Stimulated activated naive B cell treated with anti-CD40 and anti-IgM and Interleukin-4, amounts not matched to agents 10 μg/mL and 1 μg/mL and 100 μg/mL, for 72 hours (primary cell): Measurements from ENCODE around the gene MACROD2.

Experiments
- ATAC-seq, 2 donors: fragments of 150-1000 bp; cut with Tn5 transposase; replicated peaks; 2 replicates each; pipeline ENCODE4 v1.10.0; 2021; ENCODE audit warnings: moderate library complexity in 1 of 2
- DNase-seq: peaks from one replicate; pipeline ENCODE4 v3.0.0; 2021
- H3K27ac Mint-ChIP-seq: one replicate; pipeline ENCODE4 v1.8.0; 2022; ENCODE audit warnings: mild to moderate bottlenecking, mixed read lengths
- H3K27me3 Mint-ChIP-seq, 2 donors: one replicate each; pipeline ENCODE4 v1.8.0; 2022; ENCODE audit warnings: mixed read lengths in 2 of 2
- H3K36me3 Mint-ChIP-seq, 2 donors: one replicate each; pipeline ENCODE4 v1.8.0; 2022; ENCODE audit warnings: mixed read lengths in 2 of 2, mild to moderate bottlenecking in 1 of 2
- H3K4me1 Mint-ChIP-seq, 2 donors: one replicate each; pipeline ENCODE4 v1.8.0; 2022; ENCODE audit warnings: mixed read lengths in 2 of 2, mild to moderate bottlenecking in 1 of 2
- H3K4me3 Mint-ChIP-seq, 2 donors: one replicate each; pipeline ENCODE4 v1.8.0; 2022; ENCODE audit warnings: mild to moderate bottlenecking in 2 of 2, mixed read lengths in 2 of 2, moderate library complexity in 1 of 2
- H3K9me3 Mint-ChIP-seq, 2 donors: one replicate each; pipeline ENCODE4 v1.8.0; 2022; ENCODE audit warnings: mixed read lengths in 2 of 2, mild to moderate bottlenecking in 1 of 2

MACROD2 gene

GRCh38 chr20:15832512-15832911 lies 1837.2 kb downstream of the MACROD2 start:
- H3K36me3 Mint-ChIP-seq = no peaks in the 10 kb centered on the region
- H3K4me1 Mint-ChIP-seq = peaks cover 2 to 9% of the 10 kb centered on the region in 2 donors
- H3K4me3 Mint-ChIP-seq = no peak overlapping the region
- H3K9me3 Mint-ChIP-seq = no peaks in the 10 kb centered on the region
- ATAC-seq = no peak
- no peak for DNase-seq
- H3K27me3 Mint-ChIP-seq = peaks cover 5 to 9% of the 10 kb centered on the region in 2 donors
- H3K27ac Mint-ChIP-seq = no peak overlapping the region

GRCh38 chr20:15834857-15835256 lies 1839.5 kb downstream of the MACROD2 start:
- peaks cover 4 to 9% of the 10 kb centered on the region in 2 donors for H3K4me1 Mint-ChIP-seq
- H3K4me3 Mint-ChIP-seq = no peak overlapping the region
- no peak for DNase-seq
- H3K27me3 Mint-ChIP-seq = peaks cover under 1 to 5% of the 10 kb centered on the region in 2 donors
- H3K27ac Mint-ChIP-seq = no peak overlapping the region
- H3K9me3 Mint-ChIP-seq = no peaks in the 10 kb centered on the region
- H3K36me3 Mint-ChIP-seq = no peaks in the 10 kb centered on the region
- ATAC-seq = no peak

DNA sequence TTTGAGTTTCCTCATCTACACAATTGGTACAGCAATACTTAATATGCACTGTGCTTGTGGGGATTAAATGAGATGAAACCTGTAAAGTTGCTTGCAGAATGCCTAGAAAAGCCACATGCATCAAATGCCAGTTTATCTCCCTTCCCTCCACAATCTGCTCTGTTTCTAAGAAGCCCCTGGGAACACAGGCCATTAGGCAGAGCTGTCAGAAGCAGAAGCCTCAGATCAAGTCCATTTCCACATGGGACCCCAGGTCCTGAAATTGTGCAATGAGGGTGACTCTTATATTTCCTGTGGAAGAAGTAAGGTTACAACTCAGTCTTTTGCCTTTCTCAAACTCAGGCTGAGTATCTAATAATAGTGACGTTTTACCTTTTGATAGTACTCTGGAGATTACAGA lies 1840.5 kb downstream of the MACROD2 start:
- no peak overlapping the region for H3K4me3 Mint-ChIP-seq
- H3K9me3 Mint-ChIP-seq = no peaks in the 10 kb centered on the region
- peaks cover 4 to 9% of the 10 kb centered on the region in 2 donors for H3K4me1 Mint-ChIP-seq
- no peaks in the 10 kb centered on the region for H3K36me3 Mint-ChIP-seq
- H3K27me3 Mint-ChIP-seq = peaks cover 0 to 5% of the 10 kb centered on the region in 2 donors
- no peak for DNase-seq
- no peak for ATAC-seq
- no peak overlapping the region for H3K27ac Mint-ChIP-seq

GRCh38 chr20:15836634-15837033 lies 1841.3 kb downstream of the MACROD2 start:
- DNase-seq = no peak
- H3K4me3 Mint-ChIP-seq = no peak overlapping the region

GRCh38 chr20:15837563-15837962 lies 1842.2 kb downstream of the MACROD2 start:
- Mint-ChIP-seq H3K27me3 (peaks cover 0 to 5% of the 10 kb centered on the region in 2 donors), H3K4me3 (no peak overlapping the region), H3K4me1 (peaks cover 10 to 15% of the 10 kb centered on the region in 2 donors), H3K9me3 (peaks cover 10 to 11% of the 10 kb centered on the region in 2 donors), H3K36me3 (peaks cover 8% of the 10 kb centered on the region in 2 donors), H3K27ac (no peak overlapping the region)
- no peak for DNase-seq
- peak; percentile 61 for ATAC-seq

More at GRCh38 chr20:15836634-15837033, 1841.3 kb downstream of the MACROD2 start:
- Mint-ChIP-seq H3K36me3 (peaks cover 7 to 8% of the 10 kb centered on the region in 2 donors), H3K27ac (no peak overlapping the region), H3K4me1 (peaks cover 8 to 15% of the 10 kb centered on the region in 2 donors), H3K9me3 (peaks cover 7 to 8% of the 10 kb centered on the region in 2 donors), H3K27me3 (peaks cover 0 to 5% of the 10 kb centered on the region in 2 donors)
- ATAC-seq = peak in 1 of 2 donors; percentile 45

DNA sequence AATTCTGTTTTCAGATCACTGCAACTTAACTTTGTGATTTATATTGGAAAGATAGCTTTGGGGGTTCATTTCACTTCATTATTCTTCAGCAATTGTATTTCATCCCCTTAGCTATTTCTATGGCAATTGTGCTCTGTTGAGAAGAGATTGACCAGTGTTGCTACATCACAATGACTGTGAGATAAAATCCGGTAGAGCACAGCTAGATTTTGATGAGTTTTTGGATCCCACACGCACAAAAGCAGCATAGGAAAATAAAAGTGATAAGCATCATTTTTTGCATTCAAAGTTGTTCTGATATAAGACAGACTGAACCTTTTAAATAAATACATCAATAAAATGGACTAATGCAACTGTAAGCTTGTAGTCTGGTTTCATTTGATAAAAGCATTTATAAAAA lies 1843.2 kb downstream of the MACROD2 start:
- Mint-ChIP-seq H3K36me3 (peaks cover 8% of the 10 kb centered on the region in 2 donors), H3K4me1 (peaks cover 16 to 24% of the 10 kb centered on the region in 2 donors), H3K9me3 (peaks cover 10 to 11% of the 10 kb centered on the region in 2 donors), H3K4me3 (no peak overlapping the region), H3K27ac (no peak overlapping the region), H3K27me3 (peaks cover 0 to 5% of the 10 kb centered on the region in 2 donors)
- ATAC-seq (no peak), DNase-seq (no peak)

GRCh38 chr20:15840636-15841301 lies 1845.5 kb downstream of the MACROD2 start:
- peaks cover 24 to 38% of the 10 kb centered on the region in 2 donors for H3K4me1 Mint-ChIP-seq
- peaks cover 8% of the 10 kb centered on the region in 2 donors for H3K36me3 Mint-ChIP-seq
- H3K27ac Mint-ChIP-seq = no peak overlapping the region
- H3K4me3 Mint-ChIP-seq = no peak overlapping the region
- peaks cover 0 to 5% of the 10 kb centered on the region in 2 donors for H3K27me3 Mint-ChIP-seq
- DNase-seq (no peak), ATAC-seq (no peak)
- peaks cover 10 to 11% of the 10 kb centered on the region in 2 donors for H3K9me3 Mint-ChIP-seq

DNA sequence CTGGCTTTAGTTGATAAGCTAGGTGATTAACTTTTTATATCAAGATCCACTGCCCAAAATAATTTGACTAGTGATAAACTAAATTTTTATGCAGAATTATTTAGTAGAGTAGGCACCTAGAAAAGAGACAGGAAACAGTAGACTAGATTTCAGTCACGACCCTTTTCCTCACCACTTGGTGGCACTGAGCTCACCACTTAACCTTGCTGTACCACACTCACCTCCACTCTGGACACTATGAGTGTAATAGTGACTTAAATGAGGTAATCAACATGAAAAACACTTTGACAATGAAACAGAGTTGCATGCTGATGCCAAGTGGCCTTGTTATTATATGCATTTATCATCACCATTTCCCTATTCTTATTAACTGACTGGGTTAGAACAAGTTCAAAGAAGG lies 1847.6 kb downstream of the MACROD2 start:
- Mint-ChIP-seq H3K27me3 (no peaks in the 10 kb centered on the region), H3K36me3 (peaks cover 8% of the 10 kb centered on the region in 2 donors), H3K27ac (no peak overlapping the region), H3K9me3 (peaks cover 10 to 11% of the 10 kb centered on the region in 2 donors), H3K4me3 (no peak overlapping the region), H3K4me1 (peaks cover 20 to 37% of the 10 kb centered on the region in 2 donors)
- DNase-seq (peak; percentile 17), ATAC-seq (peak; percentile 95 to 98)

- no peaks in the 10 kb centered on the region for H3K27me3 Mint-ChIP-seq
- no peak for DNase-seq
- H3K27ac Mint-ChIP-seq = no peak overlapping the region
- no peak for ATAC-seq
- no peak overlapping the region for H3K4me3 Mint-ChIP-seq
- H3K36me3 Mint-ChIP-seq = peaks cover 8% of the 10 kb centered on the region in 2 donors
- peaks cover 10 to 11% of the 10 kb centered on the region in 2 donors for H3K9me3 Mint-ChIP-seq
- peaks cover 23 to 46% of the 10 kb centered on the region in 2 donors for H3K4me1 Mint-ChIP-seq
Measured at GRCh38 chr20:15843777-15844176, 1848.5 kb downstream of the MACROD2 start.

DNA sequence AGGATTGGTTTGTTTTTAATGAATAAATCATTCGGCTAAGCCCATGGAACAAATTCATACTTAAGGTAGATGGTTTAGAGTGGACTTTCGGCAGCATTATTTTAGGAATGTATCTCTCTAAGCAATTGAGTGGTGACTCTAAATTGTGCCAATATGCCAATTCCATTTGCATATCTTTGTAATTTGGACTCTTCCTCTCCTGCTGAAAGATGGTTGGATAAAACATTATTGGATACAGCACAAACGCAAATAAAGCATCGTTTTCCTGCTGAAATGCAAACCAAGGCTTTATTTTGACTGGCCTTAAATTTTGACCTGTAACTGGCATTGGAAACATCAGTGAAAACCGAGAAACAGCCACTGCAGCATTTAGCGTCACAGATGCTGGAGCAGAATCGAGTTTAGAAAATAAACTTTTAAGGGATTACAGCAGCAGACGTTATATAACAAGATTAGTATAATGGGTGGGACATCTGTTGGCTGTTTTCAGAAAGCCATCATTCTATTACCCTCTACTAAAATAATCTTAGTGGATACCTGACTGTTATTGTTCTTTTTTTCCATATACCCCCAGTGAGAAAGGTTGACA lies 1852.0 kb downstream of the MACROD2 start:
- H3K36me3 Mint-ChIP-seq = peaks cover 3 to 7% of the 10 kb centered on the region in 2 donors
- no peak for DNase-seq
- H3K27ac Mint-ChIP-seq = no peak overlapping the region
- H3K4me1 Mint-ChIP-seq = peaks cover 38 to 59% of the 10 kb centered on the region in 2 donors
- peaks cover 4 to 6% of the 10 kb centered on the region in 2 donors for H3K9me3 Mint-ChIP-seq
- no peak overlapping the region for H3K4me3 Mint-ChIP-seq
- H3K27me3 Mint-ChIP-seq = no peaks in the 10 kb centered on the region
- ATAC-seq = no peak

DNA sequence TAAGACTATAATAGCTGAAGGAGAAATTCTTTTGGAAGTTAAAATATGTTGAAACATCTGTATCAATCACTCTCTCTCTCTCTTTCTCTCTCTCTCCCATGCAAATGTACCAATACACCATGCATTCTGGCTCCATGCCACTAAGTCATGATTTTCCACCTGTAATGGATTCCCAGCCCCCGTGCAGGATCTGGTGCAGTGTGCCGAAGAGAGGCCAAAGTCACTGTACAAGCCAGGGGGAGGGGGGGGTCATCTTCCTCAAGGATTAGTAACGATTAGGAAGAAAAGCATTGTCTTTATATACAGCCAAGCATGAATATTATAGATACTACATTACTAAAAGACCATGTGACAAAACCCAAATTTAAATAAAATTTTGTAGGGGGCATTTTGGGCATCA lies 1852.8 kb downstream of the MACROD2 start:
- no peak for DNase-seq
- Mint-ChIP-seq H3K4me1 (peaks cover 34 to 50% of the 10 kb centered on the region in 2 donors), H3K36me3 (peaks cover 3 to 7% of the 10 kb centered on the region in 2 donors), H3K9me3 (peaks cover 4 to 6% of the 10 kb centered on the region in 2 donors), H3K4me3 (no peak overlapping the region), H3K27me3 (no peaks in the 10 kb centered on the region), H3K27ac (no peak overlapping the region)
- no peak for ATAC-seq

DNA sequence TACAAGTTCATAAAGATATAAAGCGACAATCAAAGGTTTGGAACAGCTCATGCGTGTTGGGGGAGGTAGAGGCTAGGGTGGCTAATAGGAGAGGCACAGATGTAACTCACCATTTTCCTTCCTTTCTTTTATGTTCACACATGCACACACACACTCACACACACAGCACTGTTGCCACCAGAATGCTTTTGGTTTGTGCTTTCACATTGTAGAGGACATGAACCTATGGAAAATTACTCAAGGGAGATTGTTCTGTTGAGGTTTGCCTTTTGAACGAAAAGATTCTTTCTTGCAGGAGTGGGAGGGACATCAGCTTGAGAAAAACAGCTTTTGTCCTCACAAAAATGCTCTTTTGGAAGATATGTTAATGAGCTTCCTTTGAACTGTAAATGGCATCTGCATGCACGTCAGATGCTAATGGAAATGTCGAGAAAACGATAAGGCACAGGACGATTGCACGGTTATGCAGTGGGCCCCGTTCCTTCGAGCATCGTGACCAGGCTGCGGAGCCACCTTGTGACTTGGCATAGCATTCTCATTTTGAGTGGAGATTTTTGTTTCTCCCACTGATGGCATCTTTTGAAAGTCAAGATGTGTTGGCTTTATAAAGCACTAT lies 1853.8 kb downstream of the MACROD2 start:
- peak overlapping the region; percentile 6 for H3K27ac Mint-ChIP-seq
- ATAC-seq (peak; percentile 20 to 50), DNase-seq (no peak)
- H3K36me3 Mint-ChIP-seq = peaks cover 3 to 7% of the 10 kb centered on the region in 2 donors
- H3K4me1 Mint-ChIP-seq = peaks cover 34 to 45% of the 10 kb centered on the region in 2 donors
- H3K4me3 Mint-ChIP-seq = no peak overlapping the region
- H3K9me3 Mint-ChIP-seq = peaks cover 4 to 6% of the 10 kb centered on the region in 2 donors
- H3K27me3 Mint-ChIP-seq = no peaks in the 10 kb centered on the region

DNA sequence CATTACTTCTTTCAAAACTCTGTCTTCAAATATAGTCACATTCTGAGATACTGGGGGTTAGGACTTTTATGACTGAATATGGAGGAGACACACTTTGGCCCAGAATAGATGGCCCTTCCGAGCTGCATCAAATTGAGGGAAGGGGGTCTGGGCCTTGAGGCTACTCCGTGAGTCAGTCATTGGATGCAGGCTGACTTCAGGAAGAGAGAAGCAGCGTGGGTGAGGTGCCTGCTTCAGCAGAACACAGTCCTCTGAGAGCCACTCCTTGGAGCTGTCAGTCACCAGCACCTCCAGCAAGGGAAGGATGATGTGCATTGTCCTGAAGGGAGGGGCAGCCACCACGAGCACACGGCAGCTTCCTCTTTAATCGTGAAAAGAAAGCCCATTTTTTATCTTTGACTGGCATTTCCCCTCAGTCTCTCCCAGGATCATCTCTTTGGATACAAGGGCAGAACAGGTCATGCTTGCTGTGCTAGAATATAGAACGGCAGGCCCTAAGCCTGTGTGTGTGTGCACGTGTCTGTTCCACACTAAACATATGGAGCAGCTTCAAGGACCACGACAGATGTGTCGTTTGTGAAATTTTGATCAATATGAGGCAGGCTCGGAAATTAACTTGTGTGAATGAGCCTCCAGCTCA lies 1856.4 kb downstream of the MACROD2 start:
- peaks cover 4 to 6% of the 10 kb centered on the region in 2 donors for H3K9me3 Mint-ChIP-seq
- H3K4me1 Mint-ChIP-seq = peaks cover 34 to 52% of the 10 kb centered on the region in 2 donors
- no peaks in the 10 kb centered on the region for H3K27me3 Mint-ChIP-seq
- peak; percentile 66 to 69 for ATAC-seq
- peaks cover 3 to 7% of the 10 kb centered on the region in 2 donors for H3K36me3 Mint-ChIP-seq
- no peak overlapping the region for H3K27ac Mint-ChIP-seq
- peak overlapping the region in 1 of 2 donors; percentile 14 for H3K4me3 Mint-ChIP-seq
- no peak for DNase-seq

GRCh38 chr20:15854911-15855310 lies 1859.6 kb downstream of the MACROD2 start:
- H3K4me1 Mint-ChIP-seq = peaks cover 41 to 58% of the 10 kb centered on the region in 2 donors
- no peaks in the 10 kb centered on the region for H3K27me3 Mint-ChIP-seq

More at GRCh38 chr20:15854911-15855310, 1859.6 kb downstream of the MACROD2 start:
- H3K9me3 Mint-ChIP-seq = peaks cover 4 to 5% of the 10 kb centered on the region in 2 donors
- H3K27ac Mint-ChIP-seq = no peak overlapping the region
- DNase-seq (no peak), ATAC-seq (no peak)
- peaks cover 8 to 12% of the 10 kb centered on the region in 2 donors for H3K36me3 Mint-ChIP-seq
- no peak overlapping the region for H3K4me3 Mint-ChIP-seq
